Measurements from ENCODE around the gene SMYD5. TPM values are rescaled to one million over a fixed set of nuclear protein-coding genes. Genes with fewer than 3 reads are reported as not detected.
"Not testable (repeated sequence)": the region's sequence is repeated elsewhere in the genome, so short reads cannot be mapped to it uniquely, and the experiment has no call there.

Gene SMYD5
- 21.2 and 25.2 TPM in 2 replicates for total RNA-seq

DNA sequence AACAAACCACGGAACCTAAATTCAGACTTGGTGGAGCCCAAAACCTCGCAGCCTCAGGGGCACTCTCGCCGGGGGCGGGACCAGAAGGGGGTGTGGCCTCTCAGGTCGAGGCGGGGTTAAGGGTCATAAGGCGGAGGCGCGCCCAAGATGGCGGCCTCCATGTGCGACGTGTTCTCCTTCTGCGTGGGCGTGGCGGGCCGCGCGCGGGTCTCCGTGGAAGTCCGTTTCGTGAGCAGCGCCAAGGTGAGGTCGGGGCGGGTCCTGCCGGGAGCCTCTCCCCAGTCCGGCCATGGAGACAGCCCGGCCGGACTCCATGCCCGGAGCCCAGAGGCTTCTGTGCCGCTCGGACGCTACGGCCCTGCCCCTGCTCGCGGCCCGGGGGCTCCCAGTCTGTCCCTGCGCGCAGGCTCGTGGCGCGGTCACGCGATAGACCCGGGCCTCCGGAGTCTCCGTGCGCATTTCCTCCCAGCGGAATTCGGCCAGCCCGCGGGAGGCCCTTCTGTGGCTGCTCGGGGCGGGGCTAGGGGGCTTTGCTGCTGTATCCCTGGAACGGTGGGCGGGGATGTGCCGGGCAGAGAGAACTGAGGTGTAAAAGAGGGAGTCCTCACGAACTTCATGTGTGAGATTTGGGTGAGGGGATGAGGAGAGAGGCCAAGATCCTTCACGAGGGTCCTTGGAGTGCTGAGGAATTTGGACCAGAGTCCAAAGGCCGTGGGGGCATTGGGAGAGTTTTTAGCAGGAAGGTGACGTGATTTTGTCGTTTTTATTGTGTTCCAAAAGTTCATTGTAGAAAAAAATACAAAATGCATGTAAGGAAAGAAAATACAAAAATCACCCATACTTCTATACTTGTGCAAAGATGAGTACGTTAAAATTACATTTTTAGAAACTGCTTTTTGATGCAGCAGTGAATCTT lies at the start of gene SMYD5:
Gene SMYD5, plus strand, starts transcription at position 126 of the 916 bp plus-strand sequence. Its CDS starts 22 bp downstream, at position 148.
- DNase-seq (ENCODE audit: low read depth), result peak; percentile 47

GRCh38 chr2:73165978-73166377 lies 48.1 kb upstream of the SMYD5 start:
- DNase-seq (ENCODE audit: low read depth), result not testable (repeated sequence)

- not testable (repeated sequence) for DNase-seq (ENCODE audit: low read depth)
Measured at GRCh38 chr2:73166813-73167212, 47.2 kb upstream of the SMYD5 start.

GRCh38 chr2:73168348-73168747 lies 45.7 kb upstream of the SMYD5 start:
- not testable (repeated sequence) for DNase-seq (ENCODE audit: low read depth)

GRCh38 chr2:73170341-73170740 lies 43.7 kb upstream of the SMYD5 start:
- DNase-seq (ENCODE audit: low read depth), result not testable (repeated sequence)

- DNase-seq (ENCODE audit: low read depth), result no peak
Measured at GRCh38 chr2:73172963-73173362, 41.1 kb upstream of the SMYD5 start.

- DNase-seq (ENCODE audit: low read depth), result no peak
Measured at GRCh38 chr2:73173781-73174180, 40.3 kb upstream of the SMYD5 start.

DNA sequence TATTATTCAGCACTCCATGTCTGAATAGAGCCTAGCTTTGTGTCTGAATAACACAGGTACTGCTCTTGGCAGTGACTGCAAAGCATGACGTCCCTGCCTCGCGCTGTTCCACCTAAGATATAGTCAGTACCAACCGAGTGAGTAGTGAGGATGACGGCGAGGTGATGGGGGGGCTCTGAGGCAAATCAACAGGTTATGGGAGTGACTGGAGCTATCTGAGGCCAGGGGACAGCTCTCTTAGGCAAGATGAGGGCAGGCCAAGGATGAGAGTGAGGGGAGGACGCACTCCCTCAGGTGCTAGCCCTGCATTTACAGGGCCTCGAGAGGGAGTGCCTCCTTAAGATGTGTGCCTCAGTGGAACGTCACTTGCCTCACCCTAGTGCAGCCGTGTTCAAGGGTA lies 39.8 kb upstream of the SMYD5 start:
- no peak for DNase-seq (ENCODE audit: low read depth)

DNA sequence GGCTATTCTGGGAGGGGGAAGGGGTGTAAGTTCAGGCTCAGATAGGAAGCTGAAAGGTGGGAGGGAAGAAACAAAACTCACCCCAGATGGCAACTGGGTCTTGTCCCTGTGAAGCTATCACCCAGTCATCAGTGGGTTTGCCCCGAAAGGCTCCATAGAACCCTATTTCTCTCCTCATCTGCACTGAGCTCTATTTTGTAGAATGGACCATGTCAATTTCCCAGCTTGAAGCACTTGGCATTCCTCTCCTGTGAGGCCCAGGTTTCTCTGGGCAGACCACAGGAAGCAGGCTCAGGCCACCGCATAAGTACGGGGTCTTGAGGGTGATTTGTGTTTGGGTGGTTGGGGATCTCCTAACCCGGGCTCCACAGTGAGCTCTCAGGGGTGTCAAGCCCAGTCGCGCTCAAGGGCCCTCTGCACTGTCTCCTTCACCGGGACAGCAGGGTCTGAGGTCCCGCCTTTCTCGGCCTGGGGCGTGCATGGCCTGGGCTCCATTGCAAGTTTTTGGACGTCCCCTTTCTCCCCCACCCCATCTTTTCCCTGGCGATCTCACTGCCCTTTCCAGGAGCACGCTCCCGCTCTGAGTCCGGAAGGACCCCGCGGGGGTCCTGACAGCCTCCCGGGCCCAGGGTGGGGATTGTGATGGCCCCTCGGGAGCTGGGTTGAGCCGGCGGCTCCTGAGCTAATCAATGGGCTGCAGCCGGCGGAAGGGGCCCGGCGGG lies 38.9 kb upstream of the SMYD5 start:
- no peak for DNase-seq (ENCODE audit: low read depth)

DNA sequence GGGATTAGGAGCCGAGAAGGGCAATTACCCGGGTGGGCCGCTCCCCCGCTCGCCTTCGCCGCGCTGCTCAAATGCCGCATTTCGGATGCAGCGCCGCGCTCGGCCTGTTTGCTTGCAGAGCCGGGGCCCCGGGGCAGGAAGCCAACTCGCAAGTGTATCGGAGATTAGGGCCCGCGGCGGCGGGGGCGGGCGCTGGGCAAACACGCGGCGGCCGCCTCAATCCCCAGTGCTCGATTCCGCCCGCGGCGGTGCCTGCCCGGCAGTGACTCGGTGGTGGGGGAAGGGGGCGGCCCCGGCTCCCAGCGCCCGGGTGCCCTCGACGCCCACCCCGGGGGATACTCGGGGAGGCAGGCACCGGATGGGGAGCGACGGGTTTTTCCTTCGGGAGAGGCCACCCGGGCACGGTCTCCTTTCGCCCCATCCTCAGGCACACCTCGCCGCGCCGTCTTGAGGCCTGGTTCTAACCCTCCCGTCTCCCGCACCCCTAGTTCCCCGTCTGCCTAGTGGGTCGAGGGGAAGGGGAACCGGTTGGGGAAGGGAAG lies 38.3 kb upstream of the SMYD5 start:
- no peak for DNase-seq (ENCODE audit: low read depth)

GRCh38 chr2:73176205-73176880 lies 37.7 kb upstream of the SMYD5 start:
- no peak for DNase-seq (ENCODE audit: low read depth)

GRCh38 chr2:73176881-73177644 lies 37.0 kb upstream of the SMYD5 start:
- DNase-seq (ENCODE audit: low read depth), result peak; percentile 65

GRCh38 chr2:73177645-73178255 lies 36.3 kb upstream of the SMYD5 start:
- DNase-seq (ENCODE audit: low read depth), result no peak

GRCh38 chr2:73185965-73186364 lies 28.1 kb upstream of the SMYD5 start:
- no peak for DNase-seq (ENCODE audit: low read depth)

DNA sequence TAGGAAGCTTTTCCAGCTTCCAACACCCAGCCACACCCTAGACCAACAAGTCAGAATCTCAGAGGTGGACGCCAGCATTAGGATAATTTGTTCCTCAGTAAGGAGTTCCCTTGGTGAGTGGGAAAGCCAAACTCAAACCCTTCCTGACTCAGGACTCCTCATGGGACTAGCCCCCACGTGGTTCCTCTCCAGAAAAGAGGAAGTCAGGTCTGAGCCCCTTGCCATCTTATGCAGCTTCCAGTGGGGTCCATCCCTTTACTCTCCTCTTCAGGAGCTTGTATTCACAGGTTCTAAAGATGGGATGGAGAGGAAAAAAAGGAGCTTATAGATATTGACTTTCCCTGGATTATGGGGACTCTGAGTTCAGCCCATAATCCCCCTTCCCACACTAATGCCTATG lies 26.5 kb upstream of the SMYD5 start:
- DNase-seq (ENCODE audit: low read depth), result no peak

DNA sequence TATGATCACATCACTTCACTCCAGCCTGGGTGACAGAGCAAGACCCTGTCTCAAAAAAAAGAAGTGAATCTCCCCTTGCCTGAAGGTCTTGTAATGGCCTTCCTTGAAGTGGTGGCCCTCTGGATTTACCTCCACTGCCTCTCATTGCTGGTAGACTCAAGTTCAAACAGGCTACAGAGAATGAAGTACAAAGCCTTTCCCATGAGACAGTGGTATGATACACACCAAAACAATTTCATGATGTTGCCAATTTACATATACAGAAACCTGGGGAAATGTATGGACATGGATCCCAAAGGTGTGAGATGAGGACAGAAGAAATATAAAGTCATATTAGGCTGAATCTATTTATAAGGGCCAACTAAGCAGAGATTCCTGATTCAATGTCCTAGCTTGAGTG lies 16.5 kb upstream of the SMYD5 start:
- DNase-seq (ENCODE audit: low read depth), result no peak

GRCh38 chr2:73200281-73200680 lies 13.8 kb upstream of the SMYD5 start:
- DNase-seq (ENCODE audit: low read depth), result peak; percentile 10

DNA sequence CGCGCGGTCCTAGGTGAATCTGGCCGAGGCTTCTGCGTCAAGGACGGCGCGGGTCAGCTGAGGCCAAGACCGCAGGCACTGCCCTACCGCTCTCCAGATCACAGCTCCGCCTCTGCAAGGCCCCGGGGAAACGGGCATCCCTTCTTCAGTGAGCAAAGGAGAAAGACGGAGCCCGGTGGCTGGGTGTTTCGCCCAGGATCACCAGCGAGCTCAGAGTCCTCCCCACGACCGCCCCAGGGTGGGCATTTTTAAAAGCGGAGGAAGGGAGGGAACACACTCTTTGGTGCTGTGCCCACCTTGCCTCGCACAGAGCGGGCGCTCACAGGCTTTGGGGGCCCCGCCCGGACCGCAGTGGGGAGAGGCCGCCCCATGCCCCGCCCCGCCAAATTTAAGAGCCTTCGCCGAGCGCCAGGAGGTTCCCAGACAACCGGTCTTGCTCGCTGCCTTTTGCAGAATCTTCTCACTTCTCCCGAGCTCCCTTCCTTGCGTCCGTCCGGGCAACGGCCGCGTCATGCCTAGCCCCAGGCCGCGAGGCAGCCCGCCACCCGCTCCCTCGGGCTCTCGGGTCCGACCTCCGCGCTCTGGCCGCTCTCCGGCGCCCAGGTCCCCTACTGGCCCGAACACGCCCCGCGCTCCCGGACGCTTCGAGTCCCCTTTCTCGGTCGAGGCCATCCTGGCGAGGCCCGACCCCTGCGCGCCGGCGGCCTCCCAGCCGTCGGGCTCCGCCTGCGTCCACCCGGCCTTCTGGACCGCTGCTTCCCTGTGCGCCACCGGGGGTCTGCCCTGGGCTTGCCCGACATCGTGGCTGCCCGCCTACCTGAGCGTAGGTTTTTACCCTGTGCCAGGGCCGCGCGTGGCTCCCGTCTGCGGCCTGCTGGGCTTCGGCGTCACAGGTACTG lies 11.6 kb upstream of the SMYD5 start, which contains the start of gene NOTO:
Gene NOTO, plus strand, starts transcription at position 419 of the 899 bp plus-strand sequence. Its CDS starts 93 bp downstream, at position 512.
- DNase-seq (ENCODE audit: low read depth), result no peak

DNA sequence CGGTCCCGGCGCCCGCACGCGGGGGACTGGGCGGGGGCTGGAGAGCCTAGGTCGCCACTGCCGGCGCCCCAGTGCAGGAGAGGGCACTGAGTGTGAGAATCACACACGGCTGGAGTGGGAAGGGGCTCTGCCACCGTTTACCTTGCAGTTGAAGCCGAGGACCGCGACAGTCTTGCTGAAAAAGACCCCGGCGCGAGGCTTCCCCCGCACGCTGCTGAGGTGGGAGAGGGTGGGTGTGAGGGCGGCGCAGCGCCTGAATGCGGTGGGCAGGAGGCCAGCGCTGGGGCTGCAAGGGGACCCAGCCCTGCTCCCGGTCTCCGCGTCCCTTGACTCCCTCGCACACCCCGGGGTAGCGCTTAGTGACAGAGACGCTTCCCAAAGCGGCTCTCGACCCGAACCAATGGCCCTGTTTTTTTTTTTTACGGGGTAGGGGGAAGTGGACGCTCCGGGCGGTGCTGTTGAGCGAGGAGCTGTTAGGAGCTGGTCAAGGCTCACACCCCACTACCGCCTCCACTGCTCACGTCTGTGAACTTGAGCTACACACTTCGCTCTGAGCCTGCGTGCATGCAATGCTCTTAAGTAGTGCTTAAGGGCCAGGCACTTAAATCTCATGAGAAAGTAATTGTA lies 10.9 kb upstream of the SMYD5 start:
- DNase-seq (ENCODE audit: low read depth), result no peak
